Activated CD8-positive, alpha-beta T cell treated with anti-CD3 and anti-CD28 coated beads for 36 hours (primary cell): ENCODE data around the gene TRIM24. TPM values are rescaled to one million over a fixed set of nuclear protein-coding genes. Genes with fewer than 3 reads are reported as not detected.
"Not testable (repeated sequence)": the region's sequence is repeated elsewhere in the genome, so short reads cannot be mapped to it uniquely, and the experiment has no call there.

ENCODE experiments used
- ATAC-seq: fragments of 200-7000 bp; cut with Tn5 transposase; one replicate; pipeline ENCODE4 v1.10.0; 2021; ENCODE audit warnings: mild to moderate bottlenecking, moderate library complexity
- CTCF ChIA-PET: fragments of 350-600 bp; sonication (Branson Sonifier 250); formaldehyde crosslinking; loops from one replicate; lab custom pipeline; 2021; ENCODE audit warnings: antibody characterized with exemption; lab: Charles Lee
- POLR2A ChIA-PET: fragments of 350-600 bp; sonication (Branson Sonifier 250); formaldehyde crosslinking; loops from one replicate; lab custom pipeline; 2021; ENCODE audit warnings: antibody characterized with exemption; lab: Charles Lee
- DNase-seq: peaks from one replicate; pipeline ENCODE4 v3.0.0-alpha.2; 2020
- H3K27ac Mint-ChIP-seq: one replicate; pipeline ENCODE4 v1.8.0; 2021; ENCODE audit warnings: mild to moderate bottlenecking, mixed read lengths
- H3K27me3 Mint-ChIP-seq: one replicate; pipeline ENCODE4 v1.8.0; 2021; ENCODE audit warnings: mixed read lengths
- H3K36me3 Mint-ChIP-seq: one replicate; pipeline ENCODE4 v1.8.0; 2021; ENCODE audit warnings: low read depth, mixed read lengths
- H3K4me1 Mint-ChIP-seq: one replicate; pipeline ENCODE4 v1.8.0; 2021; ENCODE audit warnings: low read depth, mixed read lengths
- H3K4me3 Mint-ChIP-seq: one replicate; pipeline ENCODE4 v1.8.0; 2021; ENCODE audit warnings: mild to moderate bottlenecking, moderate library complexity, mixed read lengths
- H3K9me3 Mint-ChIP-seq: one replicate; pipeline ENCODE4 v1.8.0; 2021; ENCODE audit warnings: mixed read lengths
- CTCF ChIP-seq: fragments of 200-600 bp; IDR thresholded peaks from one replicate; pipeline ENCODE4 v1.8.0; 2022; ENCODE audit warnings: antibody characterized with exemption, mild to moderate bottlenecking
- intact Hi-C: fragments of 100-400 bp; cut with micrococcal nuclease; formaldehyde crosslinking; loops from one replicate; pipeline ENCODE4 v1.10.0; 2022
- total RNA-seq, 2 experiments: library from RNA; stranded (reverse); gene quantifications; one replicate each; pipeline ENCODE4 v1.2.3, GENCODE V29; 2021

TRIM24 gene
- total RNA-seq, 2 experiments from 2014 or later = 13.9 to 16.7 TPM

GRCh38 chr7:138491612-138492386 lies 31.7 kb downstream of the TRIM24 start:
- intact Hi-C loops = no loop called here
- H3K4me1 Mint-ChIP-seq = peaks cover 47% of the 10 kb centered on the region
- peaks cover 12% of the 10 kb centered on the region for H3K9me3 Mint-ChIP-seq
- peaks cover 41% of the 10 kb centered on the region for H3K36me3 Mint-ChIP-seq
- ChIA-PET CTCF (interaction anchor here (1.0 kb wide), 1 partner anchor 12 kb away, joined by 3 read pairs; no protein-coding TSS in a partner anchor), POLR2A (no interaction called here)
- no peak overlapping the region for H3K4me3 Mint-ChIP-seq
- ATAC-seq (no peak), DNase-seq (no peak)
- H3K27ac Mint-ChIP-seq = no peak overlapping the region
- H3K27me3 Mint-ChIP-seq = no peaks in the 10 kb centered on the region
- no peak for TF ChIP-seq CTCF

GRCh38 chr7:138492423-138492822 lies 32.4 kb downstream of the TRIM24 start:
- intact Hi-C loops = no loop called here
- ChIA-PET POLR2A (no interaction called here), CTCF (no interaction called here)
- no peak for TF ChIP-seq CTCF
- H3K4me3 Mint-ChIP-seq = no peak overlapping the region
- DNase-seq (no peak), ATAC-seq (no peak)
- peaks cover 41% of the 10 kb centered on the region for H3K36me3 Mint-ChIP-seq
- no peaks in the 10 kb centered on the region for H3K27me3 Mint-ChIP-seq
- H3K9me3 Mint-ChIP-seq = peaks cover 12% of the 10 kb centered on the region
- H3K4me1 Mint-ChIP-seq = peaks cover 46% of the 10 kb centered on the region
- H3K27ac Mint-ChIP-seq = no peak overlapping the region

GRCh38 chr7:138493535-138493934 lies 33.5 kb downstream of the TRIM24 start:
- no peak for ATAC-seq
- peaks cover 8% of the 10 kb centered on the region for H3K9me3 Mint-ChIP-seq
- intact Hi-C loops = no loop called here
- H3K36me3 Mint-ChIP-seq = peaks cover 37% of the 10 kb centered on the region
- POLR2A ChIA-PET = no interaction called here
- TF ChIP-seq CTCF = no peak
- CTCF ChIA-PET = no interaction called here
- DNase-seq = no peak
- H3K27ac Mint-ChIP-seq = no peak overlapping the region
- H3K4me3 Mint-ChIP-seq = no peak overlapping the region
- no peaks in the 10 kb centered on the region for H3K27me3 Mint-ChIP-seq
- H3K4me1 Mint-ChIP-seq = peaks cover 36% of the 10 kb centered on the region

- no peak overlapping the region for H3K27ac Mint-ChIP-seq
- DNase-seq (no peak), ATAC-seq (no peak)
- no peak overlapping the region for H3K4me3 Mint-ChIP-seq
- peaks cover 41% of the 10 kb centered on the region for H3K36me3 Mint-ChIP-seq
- no peaks in the 10 kb centered on the region for H3K27me3 Mint-ChIP-seq
- ChIA-PET CTCF (no interaction called here), POLR2A (interaction anchor here (0.6 kb wide), 1 partner anchor 12 kb away, joined by 3 read pairs; no protein-coding TSS in a partner anchor)
- intact Hi-C loops = no loop called here
- TF ChIP-seq CTCF = no peak
- H3K4me1 Mint-ChIP-seq = peaks cover 35% of the 10 kb centered on the region
- H3K9me3 Mint-ChIP-seq = peaks cover 9% of the 10 kb centered on the region
These were observed 35.4 kb downstream of the TRIM24 start for GRCh38 chr7:138495485-138495884.

- POLR2A ChIA-PET = no interaction called here
- no peak for TF ChIP-seq CTCF
- CTCF ChIA-PET = no interaction called here
- Mint-ChIP-seq H3K27ac (no peak overlapping the region), H3K4me3 (no peak overlapping the region), H3K27me3 (no peaks in the 10 kb centered on the region), H3K9me3 (peaks cover 6% of the 10 kb centered on the region), H3K36me3 (peaks cover 30% of the 10 kb centered on the region), H3K4me1 (peaks cover 27% of the 10 kb centered on the region)
- DNase-seq (no peak), ATAC-seq (no peak)
- intact Hi-C loops = no loop called here
These were observed 39.3 kb downstream of the TRIM24 start for GRCh38 chr7:138499340-138499739.

- ATAC-seq, POLR2A ChIA-PET, H3K4me3 Mint-ChIP-seq, CTCF ChIA-PET, H3K27me3 Mint-ChIP-seq, H3K27ac Mint-ChIP-seq, H3K9me3 Mint-ChIP-seq, DNase-seq, intact Hi-C loops: not testable (repeated sequence)
- H3K36me3 Mint-ChIP-seq = peaks cover 35% of the 10 kb centered on the region
- H3K4me1 Mint-ChIP-seq = peaks cover 26% of the 10 kb centered on the region
These were observed 40.2 kb downstream of the TRIM24 start for GRCh38 chr7:138500303-138500702.
